GM18873 (cell line): ENCODE data around the gene EXOSC10.
"Not testable (repeated sequence)": the region's sequence is repeated elsewhere in the genome, so short reads cannot be mapped to it uniquely, and the experiment has no call there.

Experiments used
- ATAC-seq: cut with Tn5 transposase; IDR thresholded peaks from one replicate; pipeline ENCODE4 v1.9.1; 2021; ENCODE audit warnings: mild to moderate bottlenecking, moderate library complexity, moderate number of reproducible peaks; ENCODE audit not compliant: unreplicated experiment, low FRiP score

EXOSC10 gene

DNA sequence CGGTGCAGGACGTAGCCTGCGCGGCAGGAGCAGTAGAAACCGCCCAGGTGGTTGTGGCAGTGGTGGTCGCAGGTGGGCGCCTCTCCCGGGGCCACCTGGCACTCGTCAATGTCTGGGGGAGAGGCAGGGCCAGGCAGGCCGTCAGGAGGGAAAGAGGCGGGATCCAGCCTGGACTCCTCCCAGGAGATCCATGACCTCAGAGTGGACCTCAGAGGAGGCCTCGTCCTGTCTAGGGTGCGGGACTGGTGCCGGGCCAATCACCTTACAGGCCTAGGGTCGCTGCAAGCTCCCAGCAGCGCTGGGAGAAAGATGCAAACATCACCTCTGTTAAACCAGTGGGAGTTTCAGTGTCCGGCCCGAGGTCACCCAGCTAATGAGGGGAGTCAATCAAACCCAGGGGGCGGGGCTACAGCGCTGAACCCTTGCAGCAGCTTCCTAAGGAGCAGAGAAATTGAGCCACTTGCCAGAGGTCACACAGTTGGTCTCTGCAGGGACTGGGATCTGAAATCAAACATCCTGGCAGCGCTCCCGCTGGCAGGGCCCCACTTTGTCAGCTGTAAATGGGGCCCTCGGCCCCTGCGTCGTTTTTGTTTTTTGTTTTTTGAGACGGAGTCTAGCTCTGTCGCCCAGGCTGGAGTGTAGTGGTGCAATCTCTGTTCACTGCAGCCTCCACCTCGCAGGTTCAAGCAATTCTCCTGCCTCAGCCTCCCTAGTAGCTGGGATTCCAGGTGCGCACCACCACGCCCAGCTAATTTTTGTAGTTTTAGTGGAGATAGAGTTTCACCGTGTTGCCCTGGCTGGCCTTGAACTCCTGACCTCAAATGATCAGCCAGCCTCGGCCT, 54.0 kb downstream of the EXOSC10 start:
- ATAC-seq: no peak

DNA sequence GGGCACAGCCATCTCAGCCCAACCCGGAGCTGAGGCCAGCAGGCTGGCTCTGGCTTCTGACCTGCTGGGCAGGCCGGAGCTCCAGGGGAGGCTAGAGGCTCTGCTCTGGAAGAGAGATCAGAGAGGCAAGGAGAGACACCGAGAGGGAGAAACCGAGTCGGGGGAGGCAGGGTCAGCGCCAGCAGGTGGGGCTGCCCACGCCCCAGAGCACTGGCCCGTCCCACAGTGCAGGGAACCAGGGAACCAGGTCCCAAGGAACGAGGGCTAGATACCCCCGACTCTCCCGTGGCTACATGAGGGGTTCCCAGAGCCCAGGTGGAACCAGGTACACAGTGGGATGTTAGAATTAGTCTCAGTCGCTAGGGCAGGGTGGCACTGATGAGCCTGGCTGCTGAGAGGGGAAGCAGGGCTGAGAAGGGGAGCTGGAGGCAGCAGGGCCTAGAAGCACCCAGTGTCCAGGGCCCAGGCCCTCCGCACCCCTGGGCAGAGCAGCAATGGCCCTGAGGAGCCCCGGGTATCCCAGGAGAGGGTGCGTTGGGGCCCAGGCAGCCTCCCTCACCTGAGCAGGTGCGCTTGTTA, 54.7 kb downstream of the EXOSC10 start:
- no peak for ATAC-seq

DNA sequence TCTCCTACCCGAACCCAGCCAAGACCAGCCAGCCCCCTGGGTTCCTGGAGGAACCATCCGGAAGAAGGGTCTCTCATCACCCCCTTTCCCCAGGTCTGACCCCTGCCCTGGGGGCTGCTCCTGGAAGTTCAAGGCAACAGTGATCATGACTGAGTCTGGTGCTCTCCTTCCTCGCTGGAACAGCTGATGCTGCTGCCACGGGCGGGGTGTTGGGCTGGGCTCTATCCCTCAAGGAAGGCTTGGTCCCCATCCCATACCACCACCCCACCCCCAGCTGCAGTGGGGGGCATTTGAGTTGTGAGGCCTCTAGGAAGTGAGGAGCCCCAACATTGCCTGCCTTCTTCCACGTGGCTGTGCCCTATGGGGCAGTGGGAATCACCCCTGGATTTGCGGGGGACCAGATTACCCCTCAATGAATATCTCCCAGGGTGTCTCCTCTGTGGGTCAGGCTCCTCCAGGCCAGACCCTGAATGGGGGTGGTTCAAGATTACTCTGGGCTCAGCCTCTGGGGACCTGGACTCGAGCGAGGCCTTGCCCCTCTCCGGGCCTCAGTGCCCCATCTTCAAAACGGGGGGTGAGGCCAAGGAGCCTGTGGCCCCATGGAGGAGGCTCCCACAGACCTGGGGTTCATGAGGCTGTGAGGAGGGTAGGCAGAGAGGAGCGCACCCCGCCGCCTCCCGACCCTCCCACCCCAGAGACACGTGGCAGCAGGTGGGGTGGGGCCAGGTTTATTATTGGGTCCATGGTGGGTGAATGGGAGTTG, 55.4 kb downstream of the EXOSC10 start:
- no peak for ATAC-seq

- no peak for ATAC-seq
Measured at GRCh38 chr1:11042995-11043874, 56.4 kb downstream of the EXOSC10 start.

- ATAC-seq: no peak
Measured at GRCh38 chr1:11042065-11042464, 57.6 kb downstream of the EXOSC10 start.

GRCh38 chr1:11041048-11041447, 58.6 kb downstream of the EXOSC10 start:
- ATAC-seq: no peak

DNA sequence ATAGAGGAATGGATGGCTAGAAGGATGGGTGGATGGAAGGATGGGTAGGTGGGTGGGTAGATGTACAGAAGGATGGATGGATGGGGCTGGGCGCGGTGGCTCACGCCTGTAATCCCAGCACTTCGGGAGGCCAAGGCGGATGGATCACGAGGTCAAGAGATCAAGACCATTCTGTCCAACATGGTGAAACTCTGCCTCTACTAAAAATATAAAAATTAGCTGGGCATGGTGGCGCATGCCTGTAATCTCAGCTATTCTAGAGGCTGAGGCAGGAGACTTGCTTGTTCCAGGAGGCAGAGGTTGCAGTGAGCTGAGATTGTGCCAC, 59.6 kb downstream of the EXOSC10 start:
- not testable (repeated sequence) for ATAC-seq

- ATAC-seq: no peak
Measured at GRCh38 chr1:11039351-11040104, 60.1 kb downstream of the EXOSC10 start.

- no peak for ATAC-seq
Measured at GRCh38 chr1:11037740-11038182, 61.9 kb downstream of the EXOSC10 start.

GRCh38 chr1:11037019-11037739, 62.5 kb downstream of the EXOSC10 start:
- ATAC-seq: not testable (repeated sequence)

DNA sequence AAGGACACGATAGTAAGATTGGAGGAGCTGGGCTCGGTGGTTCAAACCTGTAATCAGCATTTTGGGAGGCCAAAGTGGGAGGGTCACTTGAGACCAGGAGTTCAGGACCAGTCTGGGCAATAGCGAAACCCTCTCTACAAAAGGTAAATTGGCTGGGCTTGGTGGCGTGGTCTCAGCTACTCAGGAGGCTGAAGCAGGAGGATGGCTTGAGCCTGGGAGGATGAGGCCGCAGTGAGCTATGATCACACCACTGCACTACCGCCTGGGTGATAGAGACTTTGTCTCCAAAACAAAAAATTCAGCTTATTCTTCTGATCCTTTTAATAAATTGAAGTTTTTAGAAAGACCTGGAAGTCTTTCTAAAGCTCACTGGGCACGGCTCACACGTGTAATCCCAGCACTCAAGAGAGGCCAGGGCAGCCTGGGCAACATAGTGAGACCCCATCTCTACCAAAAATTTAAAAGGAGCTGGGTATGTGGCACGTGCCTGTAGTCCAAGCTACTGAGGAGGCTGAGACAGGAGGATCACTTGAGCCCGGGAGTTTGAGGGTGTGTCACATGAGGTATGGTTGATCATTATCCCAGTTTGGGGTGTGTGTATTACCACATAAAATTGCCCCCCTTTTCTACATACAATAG, 67.9 kb downstream of the EXOSC10 start:
- no peak for ATAC-seq

DNA sequence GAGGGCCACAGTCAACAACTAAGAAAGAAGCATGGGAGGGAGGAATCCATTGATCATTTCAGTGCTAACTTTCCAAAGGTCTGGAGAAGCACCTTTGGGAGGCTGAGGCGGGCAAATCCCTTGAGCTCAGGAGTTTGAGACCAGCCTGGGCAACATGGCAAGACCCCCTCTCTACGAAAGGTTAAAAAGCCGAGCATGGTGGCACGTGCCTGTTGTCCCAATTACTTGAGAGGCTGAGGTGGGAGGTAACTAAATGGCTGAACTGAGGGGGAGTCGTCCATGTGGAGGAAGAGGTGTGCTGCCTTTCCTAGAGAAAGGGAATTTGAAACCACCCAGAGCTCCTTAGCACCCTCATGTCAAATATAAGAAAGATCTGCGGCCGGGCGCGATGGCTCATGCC, 68.8 kb downstream of the EXOSC10 start:
- no peak for ATAC-seq

DNA sequence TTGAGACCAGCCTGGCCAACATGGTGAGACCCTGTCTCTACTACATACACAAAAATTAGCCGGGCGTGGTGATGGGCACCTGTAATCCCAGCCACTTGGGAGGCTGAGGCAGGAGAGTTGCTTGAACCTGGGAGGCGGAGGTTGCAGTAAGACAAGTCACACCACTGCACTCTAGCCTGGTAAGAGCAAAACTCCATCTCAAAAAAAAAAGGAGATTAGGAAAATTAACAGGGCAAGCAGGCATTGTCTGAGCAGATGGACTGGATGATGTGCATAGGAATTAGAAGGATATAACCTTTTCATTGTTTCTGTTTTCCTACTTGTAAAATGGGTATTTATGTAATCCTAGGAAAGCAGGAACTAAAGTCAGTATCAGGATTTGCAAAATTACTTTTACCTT, 71.7 kb downstream of the EXOSC10 start:
- no peak for ATAC-seq

DNA sequence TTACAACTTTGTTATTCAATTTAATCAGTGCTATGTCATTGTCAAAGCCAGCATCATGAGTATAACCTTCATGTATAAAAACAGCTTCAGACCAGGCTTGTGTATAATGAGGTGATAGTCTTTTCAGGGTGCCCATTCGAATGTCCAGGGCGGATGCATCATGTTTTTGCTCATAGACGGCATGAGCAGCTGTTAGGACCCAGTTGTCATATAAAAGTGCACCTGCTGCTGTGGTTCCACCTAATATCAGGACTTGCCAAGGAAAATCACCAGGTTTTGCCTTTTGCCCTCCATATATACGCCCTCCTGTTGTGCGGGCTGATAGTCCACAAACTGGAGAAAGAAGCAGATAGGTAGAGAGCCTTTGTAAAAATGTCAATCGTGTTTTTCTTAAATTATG, 72.4 kb downstream of the EXOSC10 start:
- no peak for ATAC-seq

DNA sequence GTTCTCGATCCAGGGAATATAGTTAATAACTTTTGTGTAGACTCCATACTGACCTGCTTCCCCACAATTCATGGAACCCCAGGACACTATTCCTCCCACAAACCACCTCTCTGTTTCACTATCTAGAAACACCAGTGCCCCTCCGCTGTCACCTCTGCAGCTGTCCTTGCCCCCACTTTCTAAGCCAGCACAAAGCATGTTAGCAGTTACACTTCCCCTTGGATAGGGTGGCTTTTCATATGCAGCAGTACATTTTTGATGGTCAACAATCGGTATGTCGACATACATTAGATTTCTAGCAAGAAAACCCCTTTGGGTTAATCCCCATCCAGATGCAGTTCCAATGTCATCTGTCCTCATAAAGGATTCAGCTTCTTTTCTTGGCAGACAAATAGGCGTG, 72.8 kb downstream of the EXOSC10 start:
- ATAC-seq: no peak

- ATAC-seq: no peak
Measured at GRCh38 chr1:11026052-11026451, 73.6 kb downstream of the EXOSC10 start.

- no peak for ATAC-seq
Measured at GRCh38 chr1:11025618-11026017, 74.1 kb downstream of the EXOSC10 start.

DNA sequence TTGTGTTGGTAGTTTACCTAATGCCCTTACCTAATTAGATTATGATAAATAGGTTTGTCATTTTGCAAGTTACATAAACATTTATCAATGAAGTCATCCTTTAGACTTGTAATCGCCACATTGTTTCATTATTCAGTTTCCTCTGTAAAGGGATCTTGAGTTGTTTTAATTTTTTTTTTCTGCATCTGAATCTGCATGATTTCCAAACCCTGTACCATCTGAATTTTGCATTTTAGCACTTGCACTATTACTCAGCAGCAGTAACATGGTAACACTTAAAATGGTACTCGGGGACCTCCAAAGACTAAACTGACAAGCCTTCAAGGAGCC, 74.8 kb downstream of the EXOSC10 start:
- no peak for ATAC-seq
